Measurements from ENCODE around the gene CELF6.
"Not testable (repeated sequence)": the region's sequence is repeated elsewhere in the genome, so short reads cannot be mapped to it uniquely, and the experiment has no call there.

The CELF6 gene

DNA sequence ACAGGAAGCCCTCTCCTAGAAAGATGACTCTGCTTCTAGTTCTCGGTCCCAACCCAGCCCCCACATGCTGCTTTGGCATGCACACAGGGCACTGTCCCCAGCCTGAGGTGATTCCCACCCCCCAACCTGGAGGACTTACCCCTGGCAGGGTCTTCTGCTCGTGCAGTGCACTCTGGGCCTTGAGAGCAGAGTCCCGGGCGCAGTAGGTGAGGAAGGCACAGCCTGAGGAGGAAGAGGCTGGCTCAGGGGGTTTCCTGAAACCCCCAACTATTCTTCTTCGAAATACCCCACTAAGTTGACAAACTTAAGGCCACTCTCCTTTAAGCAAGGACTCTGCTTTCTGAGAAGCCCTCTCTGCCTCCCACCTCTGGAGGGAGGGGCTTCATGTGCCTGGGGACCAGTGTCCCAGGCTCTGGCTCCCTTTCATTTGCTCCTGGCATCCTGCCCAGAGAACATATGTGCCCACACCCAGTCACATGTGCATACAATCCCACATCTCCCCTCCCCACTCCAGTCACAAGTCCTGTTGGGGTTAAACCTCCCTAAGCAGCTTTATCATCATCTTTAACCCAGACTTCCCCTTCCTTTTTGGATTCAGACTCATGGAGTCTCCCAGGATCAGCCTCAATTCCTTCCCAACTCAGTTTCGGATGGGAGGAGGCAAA is 4.1 kb downstream of the CELF6 start:
- DNase-seq, result peak; percentile 40

DNA sequence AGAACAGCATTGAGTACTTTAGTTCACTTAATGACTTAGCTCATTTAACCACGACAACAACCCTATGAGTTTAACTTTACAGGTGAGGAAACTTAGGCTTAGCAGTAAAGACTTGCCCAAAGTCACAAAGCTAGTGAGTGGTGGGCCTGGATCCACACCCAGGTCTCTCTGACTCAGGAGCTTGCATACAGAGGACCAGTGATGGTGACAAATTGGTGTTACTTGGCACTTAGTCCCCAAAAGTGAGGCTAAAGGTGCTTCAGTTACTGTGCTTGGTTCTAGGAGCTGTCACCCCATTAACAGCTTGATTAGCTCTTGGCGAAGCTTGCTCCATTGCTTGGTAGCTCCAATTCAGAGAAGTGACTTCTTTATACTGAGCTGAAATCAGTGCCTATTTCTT is 6.1 kb downstream of the CELF6 start:
- DNase-seq, result no peak

DNA sequence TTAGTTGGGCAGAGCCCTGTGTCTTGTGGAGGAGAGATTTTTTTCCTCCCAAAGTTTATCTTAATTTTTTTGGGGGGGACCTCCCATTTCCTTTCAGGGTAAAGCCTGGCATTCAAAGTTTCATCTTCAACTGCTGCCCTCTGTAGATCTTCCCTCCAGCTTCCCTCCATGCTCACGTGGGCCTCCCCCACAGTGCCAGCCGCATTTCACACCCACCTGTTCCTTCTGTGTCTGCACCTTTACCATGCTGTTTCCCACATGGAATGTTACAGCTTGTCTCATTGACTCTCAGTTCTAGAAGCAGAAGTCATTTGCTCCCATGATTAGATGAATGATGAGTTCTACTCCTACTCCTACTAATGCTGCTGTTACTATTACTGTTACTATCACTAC is 6.5 kb downstream of the CELF6 start:
- no peak for DNase-seq

DNA sequence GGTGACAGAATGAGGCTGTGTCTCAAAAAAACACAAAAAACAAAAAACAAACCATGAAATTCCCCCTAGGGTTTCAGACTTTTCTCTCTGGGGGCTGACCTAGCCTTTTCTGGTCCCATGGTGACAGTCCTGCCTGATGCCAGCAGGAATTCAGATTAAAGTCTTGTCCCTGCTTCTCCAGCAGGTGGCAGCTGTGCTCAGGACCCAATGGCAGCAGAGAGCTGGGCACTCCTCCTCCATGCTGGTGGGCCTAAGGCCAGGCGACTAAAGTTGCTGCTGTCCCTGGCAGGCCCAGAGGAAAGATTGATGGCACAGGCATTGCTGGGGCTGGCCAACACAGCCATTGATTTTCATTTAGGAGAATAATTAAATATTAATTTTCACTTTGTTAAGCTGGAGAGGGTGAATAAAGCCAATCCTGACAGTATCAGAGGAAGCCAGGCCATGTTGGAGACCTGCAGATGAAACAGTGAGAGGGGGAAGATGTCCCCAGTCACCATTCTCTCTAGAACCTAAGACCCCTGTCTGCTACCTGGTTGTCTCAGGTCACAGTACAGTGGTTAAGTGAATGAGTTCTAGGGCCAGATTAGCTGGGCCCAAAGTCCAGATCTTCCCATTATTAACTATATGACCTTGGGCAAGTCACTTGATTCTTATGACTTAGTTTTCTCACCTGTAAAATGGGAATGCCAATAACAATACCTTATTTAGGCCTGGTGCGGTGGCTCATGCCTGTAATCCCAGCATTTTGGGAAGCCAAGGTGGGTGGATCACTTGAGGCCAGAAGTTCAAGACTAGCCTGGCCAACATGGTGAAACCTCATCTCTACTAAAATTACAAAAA is 7.1 kb downstream of the CELF6 start:
- DNase-seq, result peak; percentile 14

DNA sequence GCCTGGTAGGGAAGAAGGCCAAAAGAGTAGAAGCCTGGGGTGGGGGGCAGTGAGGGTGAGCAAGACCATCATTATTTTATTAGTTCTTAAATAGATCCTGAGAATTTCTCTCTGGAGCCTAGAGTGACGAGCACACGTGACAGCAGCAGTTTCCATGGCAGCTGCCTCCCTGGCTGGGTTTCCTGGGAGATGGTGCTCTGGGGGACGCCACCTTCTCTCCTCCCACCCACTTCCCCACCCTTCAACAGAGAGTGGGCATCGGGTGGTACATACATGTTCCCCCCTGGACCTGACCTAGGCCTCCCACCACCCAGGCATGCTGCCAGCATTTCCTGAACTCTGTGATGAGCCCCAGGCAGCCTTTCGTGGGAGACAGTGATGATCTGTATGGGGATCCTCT is 12.9 kb downstream of the CELF6 start:
- no peak for DNase-seq

DNA sequence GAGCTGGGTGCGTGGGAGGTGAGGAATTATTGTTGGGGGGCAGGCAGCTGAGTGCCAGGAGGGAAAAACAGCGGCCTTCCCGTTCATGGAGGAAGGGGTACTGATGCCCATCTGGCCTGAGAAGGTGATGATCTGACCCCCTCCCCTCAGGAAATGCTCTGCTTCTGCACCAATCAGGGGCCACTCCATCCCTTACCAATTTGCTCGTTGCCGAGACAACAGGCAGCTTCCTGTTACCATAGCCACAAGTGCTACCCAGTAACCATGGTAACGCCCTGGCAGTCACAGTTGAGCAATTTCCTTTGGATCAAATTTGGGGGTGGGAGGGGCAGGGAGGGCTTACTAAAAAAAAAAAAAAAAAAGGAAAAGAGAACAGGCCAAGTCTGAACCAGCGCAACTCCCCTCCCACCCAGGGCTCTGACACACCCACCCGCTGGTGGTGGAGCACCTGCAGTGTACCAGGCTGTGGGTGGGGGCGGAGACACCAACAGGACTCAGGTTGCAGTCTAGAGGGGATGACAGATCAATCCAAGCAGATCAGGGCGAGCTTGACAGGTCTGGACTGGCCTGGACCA is 13.7 kb downstream of the CELF6 start:
- DNase-seq, result no peak

DNA sequence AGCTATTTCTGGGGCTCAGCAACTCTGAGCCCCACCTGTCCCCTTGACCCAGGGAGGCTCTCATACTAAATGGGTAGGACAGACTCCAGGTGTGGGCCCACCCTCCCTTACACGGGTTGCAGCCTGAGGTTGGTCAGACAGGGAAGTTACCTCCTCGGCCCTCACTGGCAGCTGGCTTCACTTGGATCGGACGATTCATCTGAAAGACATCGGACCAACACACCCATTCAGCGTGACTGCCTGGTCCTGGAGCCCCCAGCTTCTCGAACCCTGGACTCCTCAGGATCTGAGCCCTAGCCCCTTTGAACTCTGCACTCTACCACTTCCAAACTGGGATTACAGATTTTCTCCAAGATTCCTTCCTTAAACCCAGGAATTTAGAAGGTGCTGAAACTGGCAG is 15.4 kb downstream of the CELF6 start:
- no peak for DNase-seq

DNA sequence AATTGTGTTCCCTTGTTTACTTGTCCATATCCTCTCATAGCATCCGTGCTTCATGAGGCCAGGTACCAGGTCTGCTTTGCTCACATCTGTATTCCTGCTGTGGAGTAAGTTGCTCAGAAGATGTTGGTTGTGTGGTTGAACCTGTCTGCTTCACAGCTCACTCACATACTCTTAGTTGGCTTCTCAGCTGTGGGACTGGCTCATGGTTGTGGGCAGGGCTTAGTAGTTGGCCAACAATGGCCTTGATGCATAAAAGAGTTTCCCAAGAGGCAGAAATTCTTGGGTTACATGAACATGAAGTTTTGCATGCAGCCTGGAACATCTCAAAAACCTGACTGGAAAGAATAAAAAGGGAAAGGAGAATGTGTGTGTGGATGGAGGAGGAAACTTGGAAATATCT is 17.0 kb downstream of the CELF6 start:
- DNase-seq, result no peak

DNA sequence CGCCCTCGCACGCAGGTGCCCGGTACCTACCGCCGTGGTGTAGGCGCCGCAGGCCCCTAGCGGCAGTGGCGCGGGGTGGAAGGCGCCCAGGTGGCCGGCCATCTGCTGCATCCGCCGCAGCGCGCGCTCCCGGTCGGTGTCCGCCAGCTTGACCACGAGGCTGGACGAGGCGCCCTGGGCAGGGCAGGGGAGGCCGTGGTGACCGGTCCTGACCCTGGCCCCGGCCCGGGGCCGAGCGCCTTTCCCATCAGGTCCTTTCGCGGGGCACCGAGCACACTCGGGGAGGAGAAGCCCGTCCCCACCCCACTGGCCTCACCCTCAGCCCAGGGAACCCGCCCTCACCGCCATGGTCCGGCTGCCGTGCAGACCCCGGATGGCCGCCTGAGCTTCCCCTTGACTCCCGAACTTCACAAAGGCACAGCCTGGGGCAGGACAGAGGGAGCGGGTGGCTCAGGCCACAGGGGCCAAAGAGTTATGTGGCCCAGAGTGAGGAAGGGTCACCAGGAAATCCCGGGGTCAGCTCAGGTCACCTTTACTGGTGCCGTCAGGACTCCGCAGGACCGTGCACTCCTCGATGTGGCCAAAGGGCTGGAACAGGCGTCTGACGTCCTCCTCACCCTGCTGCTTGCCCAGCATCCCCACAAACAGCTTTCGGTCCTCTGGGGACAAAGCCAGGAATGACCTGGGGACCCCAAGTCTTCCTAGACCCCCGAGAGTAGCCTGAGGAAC is 30.2 kb downstream of the CELF6 start:
- no peak for DNase-seq

DNA sequence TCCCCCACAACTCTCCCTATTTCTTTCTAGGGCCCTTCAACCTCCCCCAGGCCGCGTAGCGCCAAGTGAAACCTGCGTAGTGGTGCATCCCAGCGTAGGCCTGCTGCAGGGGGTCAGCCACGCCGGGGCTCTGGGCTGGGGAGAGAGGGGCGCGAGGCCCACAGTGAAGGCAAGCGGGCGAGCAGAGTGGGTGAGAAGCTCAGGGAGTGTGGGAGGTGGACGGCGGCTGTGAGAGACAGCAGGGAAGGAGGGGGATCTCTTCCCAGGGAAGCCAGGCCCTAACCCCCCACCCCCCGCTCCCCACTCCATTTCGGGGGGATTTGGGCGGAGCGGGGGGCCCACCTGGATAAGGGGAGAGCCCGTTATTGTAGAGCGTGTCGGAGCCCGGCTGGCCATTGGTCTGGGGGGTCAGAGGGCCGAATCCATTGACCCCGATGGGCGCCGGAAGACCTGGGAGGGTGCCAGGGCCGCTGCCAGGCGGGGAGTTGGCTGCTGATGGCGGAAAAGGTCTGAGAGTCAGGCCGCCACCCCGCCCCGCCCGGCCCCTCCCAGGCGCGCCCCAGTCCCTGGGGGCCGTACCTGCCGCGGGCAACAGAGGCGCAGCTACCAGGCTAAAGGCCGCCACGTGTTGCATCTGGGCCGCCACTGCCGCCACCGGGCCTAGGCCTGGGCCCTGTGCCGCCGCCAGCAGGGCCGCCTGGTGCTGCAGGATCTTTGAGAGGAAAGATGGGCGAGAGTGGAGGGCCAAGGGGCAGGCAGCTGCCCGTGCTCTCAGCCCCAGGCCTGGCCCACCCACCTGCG is 31.0 kb downstream of the CELF6 start:
- DNase-seq, result no peak

DNA sequence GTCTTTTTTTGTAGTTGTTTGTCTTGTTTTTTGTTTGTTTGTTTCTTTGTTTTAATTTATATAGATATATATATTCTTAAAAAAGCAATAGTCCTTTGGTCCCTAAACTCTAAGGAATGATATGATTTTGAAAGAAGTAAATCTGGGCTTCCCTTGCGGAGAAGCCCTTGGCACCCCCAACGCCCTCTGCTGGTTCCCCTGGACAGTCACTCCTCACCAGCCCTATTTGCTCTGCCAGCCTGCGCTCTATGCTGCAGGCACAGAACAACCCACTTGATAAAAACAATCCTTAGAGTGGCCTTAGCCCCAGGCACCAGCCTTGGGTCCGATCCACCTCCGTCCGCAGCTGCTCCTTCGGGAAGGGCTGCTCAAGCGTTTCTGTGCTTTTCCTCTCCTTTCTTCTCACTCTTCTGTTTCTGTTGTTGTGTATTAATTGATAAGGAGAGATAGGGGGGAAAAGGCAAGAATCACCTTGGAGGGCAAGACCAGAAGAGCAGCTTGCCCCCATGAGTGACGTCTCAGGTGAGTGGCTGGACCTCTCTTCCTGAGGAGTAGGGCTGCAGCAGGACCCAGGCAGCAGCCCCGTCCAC is 33.9 kb downstream of the CELF6 start:
- DNase-seq, result no peak

DNA sequence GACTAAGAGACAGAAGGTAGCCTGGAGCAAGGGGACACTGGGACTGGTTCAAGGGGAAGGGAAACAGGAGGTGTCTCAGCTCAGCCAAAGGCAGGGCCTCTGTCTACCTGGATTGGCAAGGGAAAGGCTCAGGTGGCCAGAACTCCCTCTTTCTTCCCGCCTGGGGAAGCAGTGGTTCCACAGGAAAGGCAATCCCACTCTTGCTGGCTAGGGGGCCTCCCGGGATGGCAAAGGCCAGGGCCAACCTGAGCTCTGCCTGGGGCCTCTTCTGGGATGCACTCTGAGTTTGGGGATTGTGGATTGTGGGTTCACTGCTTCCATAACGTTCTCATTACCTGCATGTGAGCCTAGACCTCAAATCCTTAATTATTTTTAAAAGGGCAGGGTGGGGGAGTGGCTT is 34.6 kb downstream of the CELF6 start:
- no peak for DNase-seq

DNA sequence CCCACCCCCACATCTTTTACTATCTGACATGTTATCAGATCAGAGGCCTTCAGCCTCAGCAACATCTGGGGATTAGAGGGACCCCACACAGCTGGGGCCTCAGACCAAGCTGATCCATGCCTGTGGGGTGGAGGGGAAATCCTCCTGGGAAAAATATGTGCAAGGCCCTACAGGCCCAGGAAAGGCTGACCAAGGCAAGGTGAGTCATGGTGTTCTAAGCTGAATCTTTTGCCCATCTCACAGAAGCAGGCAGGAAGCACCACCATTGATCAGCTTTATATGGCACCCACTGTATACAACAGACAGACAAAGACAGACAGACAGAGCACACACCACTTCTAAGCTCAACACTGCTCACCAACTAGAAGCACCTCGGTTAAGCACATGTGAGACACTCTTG is 35.2 kb downstream of the CELF6 start:
- DNase-seq, result no peak

DNA sequence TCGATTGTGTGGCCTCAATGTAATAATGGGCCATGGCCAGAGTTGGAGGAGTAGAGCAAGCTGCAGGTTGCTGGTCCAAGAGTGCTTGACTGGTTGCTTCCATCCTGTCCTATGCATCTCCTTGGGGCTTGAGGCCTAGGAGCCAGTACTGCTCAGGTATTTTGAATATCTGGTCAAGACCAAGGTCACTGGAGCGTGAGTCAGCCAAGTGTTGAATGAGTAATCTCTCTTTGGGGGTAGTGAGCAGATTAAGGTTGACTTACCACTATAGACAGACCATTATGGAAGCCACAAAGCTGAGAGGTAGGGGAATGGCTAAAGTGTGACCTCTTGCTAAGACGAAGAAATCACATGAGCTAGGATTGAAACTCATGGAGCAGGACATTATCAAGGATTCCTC is 38.2 kb downstream of the CELF6 start:
- DNase-seq, result no peak

DNA sequence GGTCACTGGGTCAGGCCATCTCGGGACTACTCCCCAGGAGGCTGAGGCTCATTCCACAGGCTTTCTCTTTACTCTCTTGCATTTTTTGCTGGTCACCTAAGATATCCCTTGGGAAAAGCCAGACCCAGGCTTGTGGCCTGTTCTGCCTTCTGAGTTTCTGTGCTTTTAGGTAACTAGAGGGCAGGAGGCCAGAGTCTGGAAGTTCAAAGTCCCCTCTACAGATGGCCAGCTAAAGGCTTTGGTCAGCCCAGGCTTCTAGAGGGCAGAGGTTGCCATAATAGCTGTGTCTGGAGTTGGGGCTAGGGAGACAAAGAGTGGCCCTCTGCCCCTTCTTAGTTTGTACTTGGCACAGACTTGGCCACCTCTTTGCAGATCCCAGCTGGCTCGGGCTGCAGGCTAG is 39.2 kb downstream of the CELF6 start:
- DNase-seq, result no peak

DNA sequence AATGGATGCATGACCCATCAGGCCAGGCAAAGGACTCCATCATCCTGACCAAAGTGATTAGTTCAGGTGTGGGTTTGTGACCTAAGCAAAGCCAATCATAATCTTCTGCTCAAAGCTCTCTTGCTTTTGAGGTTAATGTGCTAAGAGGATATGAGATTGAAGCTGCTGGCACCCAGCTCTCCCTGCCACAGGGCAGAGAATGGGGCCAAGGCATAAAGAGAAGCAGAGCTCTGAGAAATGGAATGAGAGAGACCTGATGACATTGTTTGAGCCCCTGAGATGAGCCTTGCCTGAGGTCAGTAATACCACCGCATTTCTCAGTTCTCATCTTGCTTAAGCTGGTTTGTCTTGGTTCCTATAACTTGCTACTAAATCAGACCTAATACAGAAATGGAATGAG is 41.2 kb downstream of the CELF6 start:
- DNase-seq, result no peak

DNA sequence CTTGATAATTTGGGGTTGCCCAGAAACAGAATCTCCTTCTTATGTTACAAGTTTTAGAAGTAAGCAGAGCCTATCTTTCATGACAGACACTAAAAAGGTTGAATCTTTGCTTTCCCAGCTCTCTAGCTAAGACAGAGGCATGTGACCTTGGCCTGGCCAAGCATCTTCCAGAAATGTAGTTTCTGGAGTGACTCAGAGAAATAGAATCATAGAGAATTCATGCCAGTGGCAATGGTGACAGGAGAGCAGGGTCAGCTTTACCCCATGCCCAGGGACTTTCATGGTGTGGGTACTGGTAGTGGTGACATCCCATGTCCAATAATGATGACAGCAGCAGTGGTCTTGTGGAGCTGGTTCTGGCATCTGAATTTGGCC is 43.6 kb downstream of the CELF6 start:
- DNase-seq, result no peak

DNA sequence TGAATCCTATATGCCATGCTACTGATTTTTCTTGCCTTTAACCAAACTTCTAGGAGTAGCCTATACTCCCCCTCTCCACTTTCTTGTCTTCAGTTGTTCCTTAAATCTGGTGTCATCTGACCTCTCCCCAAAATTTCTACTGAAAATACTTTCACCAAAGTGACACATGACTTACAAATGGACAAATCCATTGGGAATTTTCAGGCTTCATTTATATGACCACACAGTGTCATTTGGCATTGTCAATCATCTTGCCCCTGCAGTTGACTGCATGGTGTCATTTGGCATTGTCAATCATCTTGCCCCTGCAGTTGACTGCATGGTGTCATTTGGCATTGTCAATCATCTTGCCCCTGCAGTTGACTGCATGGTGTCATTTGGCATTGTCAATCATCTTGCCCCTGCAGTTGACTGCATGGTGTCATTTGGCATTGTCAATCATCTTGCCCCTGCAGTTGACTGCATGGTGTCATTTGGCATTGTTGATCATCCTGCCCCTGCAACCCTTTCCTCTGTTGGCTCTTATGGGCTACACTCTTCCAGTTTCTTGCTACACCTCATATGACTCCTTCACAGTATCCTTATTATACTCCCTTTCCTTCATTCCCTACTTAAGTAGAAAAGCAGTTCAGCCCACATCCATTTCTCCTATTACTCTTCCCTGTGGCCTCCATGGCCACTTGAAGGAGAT is 44.2 kb downstream of the CELF6 start:
- DNase-seq, result not testable (repeated sequence)

DNA sequence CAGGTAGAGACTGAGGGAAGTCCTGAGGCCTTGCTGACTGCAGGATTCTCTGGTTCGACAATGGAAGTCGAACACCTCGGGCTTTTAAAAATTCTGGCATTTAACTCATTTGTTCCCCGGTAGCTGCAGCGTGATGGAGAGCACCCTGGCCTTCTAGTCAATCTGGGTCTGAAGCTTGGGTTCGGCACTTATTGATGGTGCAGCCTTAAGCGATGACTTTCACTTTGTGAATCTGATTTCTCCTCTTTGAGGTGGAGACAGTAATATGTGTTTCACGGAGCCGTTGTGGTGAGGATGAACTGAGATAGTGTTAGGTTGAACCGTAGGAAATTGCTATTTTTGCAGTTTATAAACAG is 47.0 kb downstream of the CELF6 start:
- DNase-seq, result no peak

DNA sequence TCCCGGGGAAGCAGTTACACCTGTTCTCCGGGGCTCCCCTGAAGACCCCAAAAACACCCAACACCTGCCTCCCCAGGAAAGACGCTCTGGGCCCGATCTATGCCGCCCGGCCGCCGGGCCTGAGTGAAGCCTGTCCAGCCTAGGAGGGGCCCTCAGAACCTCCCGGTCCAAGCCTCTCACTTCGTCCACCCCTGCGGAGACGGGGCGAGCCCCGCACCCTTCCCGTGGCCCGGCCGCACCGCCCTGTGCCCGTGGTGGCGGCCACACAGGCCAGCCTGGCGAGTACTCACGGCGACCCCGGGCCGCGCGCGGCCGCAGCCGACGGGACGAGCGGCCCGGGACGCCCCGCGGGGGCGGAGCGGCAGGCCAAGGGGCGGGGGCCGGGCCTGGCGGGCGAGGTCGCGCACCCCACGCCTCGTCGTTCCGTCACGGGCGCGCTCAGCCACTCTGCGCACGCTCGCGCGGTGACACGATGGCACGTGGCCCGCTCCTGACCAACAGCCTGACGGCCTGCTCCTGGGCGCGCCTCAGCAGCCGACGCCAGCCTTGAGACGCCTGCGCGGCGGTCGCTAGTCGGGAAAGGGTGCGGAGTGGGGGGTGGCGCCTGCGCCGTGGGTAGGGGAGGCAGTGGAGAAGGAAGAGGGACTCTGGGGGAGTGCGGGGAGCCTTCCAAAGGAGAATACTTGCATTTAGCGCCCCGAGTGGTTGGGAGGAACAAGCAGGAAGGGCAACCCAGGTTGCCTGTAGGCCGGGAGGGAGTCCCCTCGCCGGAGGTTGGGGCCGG is 47.6 kb downstream of the CELF6 start, which contains the start of gene PARP6:
Gene PARP6 (minus strand): TSS at position 342 of the 784 bp plus-strand sequence. CDS start 5,077 bp downstream, outside the sequence.
- peak; percentile 68 for DNase-seq

DNA sequence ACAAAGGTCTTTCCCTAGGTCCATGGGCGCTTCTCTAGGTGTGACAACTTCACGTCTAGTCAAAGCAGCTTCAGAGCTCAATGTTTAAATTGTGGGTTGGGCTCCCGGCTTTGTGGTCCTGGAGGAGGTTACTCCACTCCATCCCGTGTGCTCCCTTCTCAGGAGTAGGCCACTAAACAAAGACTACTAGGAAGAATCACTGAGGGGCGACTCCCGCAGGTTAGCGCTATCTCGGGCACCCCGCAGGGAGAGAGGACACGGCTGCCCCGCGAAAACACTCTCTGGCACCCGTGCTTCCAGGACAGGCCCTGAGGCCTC is 48.1 kb downstream of the CELF6 start:
- DNase-seq, result no peak
